ENCODE results near the gene KCNQ1. TPM values are rescaled to one million over a fixed set of nuclear protein-coding genes. Genes with fewer than 3 reads are reported as not detected.

Gene KCNQ1
- total and polyA plus RNA-seq, 2 of the 13 experiments (the other 11 are each of a cell fraction or from before 2014, with no cell fraction given), result 0.02 to 0.08 TPM

GRCh38 chr11:2775626-2776350 lies 331.0 kb downstream of the KCNQ1 start:
- no peaks in the 10 kb centered on the region for H3K79me2 ChIP-seq (ENCODE audit: insufficient read depth, low read length)
- intact Hi-C loops (cut with micrococcal nuclease; ENCODE audit: unreplicated experiment), result loop anchor here (5.0 kb wide), 1 partner anchor 43 kb away; no protein-coding TSS in a partner anchor
- H3K4me3 ChIP-seq (replicated peaks in 1 of 3; ENCODE audit: insufficient read depth in 1 of 3, low read depth in 2 of 3, low read length in 3 of 3), result no peak overlapping the region
- H3K4me1 ChIP-seq (ENCODE audit: insufficient read depth, low read length), result peaks cover 30% of the 10 kb centered on the region
- H3K9me3 ChIP-seq (ENCODE audit: low read length), result no peaks in the 10 kb centered on the region
- TF ChIP-seq PITX1 (CRISPR knock-in tag; IDR thresholded peaks at IDR 0.05), result no peak
- no peak for TF ChIP-seq ELF3 (CRISPR knock-in tag; IDR thresholded peaks at IDR 0.05)
- no peak for TF ChIP-seq ZNF407 (CRISPR knock-in tag; IDR thresholded peaks at IDR 0.05; ENCODE audit: not compliant biosample characterization)
- no peak for TF ChIP-seq SAP130 (CRISPR knock-in tag; IDR thresholded peaks at IDR 0.05; ENCODE audit: low read depth)
- no peak for TF ChIP-seq TMF1 (CRISPR knock-in tag; IDR thresholded peaks at IDR 0.05; ENCODE audit: low read depth)
- no peak for TF ChIP-seq ZNF709 (CRISPR knock-in tag; IDR thresholded peaks at IDR 0.05)
- TF ChIP-seq BCL3 (CRISPR knock-in tag; IDR thresholded peaks at IDR 0.05), result no peak
- TF ChIP-seq TOPORS (CRISPR knock-in tag; IDR thresholded peaks at IDR 0.05), result no peak
- no peak for TF ChIP-seq ZNF768 (CRISPR knock-in tag; IDR thresholded peaks at IDR 0.05)
- no peak for TF ChIP-seq ZNF703 (CRISPR knock-in tag; IDR thresholded peaks at IDR 0.05; ENCODE audit: borderline replicate concordance)
- TF ChIP-seq ZBTB3 (CRISPR knock-in tag; IDR thresholded peaks at IDR 0.05; ENCODE audit: borderline replicate concordance, low read depth), result no peak
- no peaks in the 10 kb centered on the region for H3K36me3 ChIP-seq (replicated peaks in 1 of 2; ENCODE audit: control insufficient read depth in 1 of 2, insufficient read depth in 2 of 2, low read length in 2 of 2)
- POLR2A ChIA-PET, result interaction anchor here (1.2 kb wide), 1 partner anchor 76 kb away, joined by 3 read pairs; the partner anchor contains the start of gene KCNQ1OT1
- H3K27ac ChIP-seq (ENCODE audit: extremely low read length, insufficient read depth, low read length), result no peak overlapping the region
- DNase-seq (ENCODE audit: low spot score) (no peak), ATAC-seq (no peak), FAIRE-seq (no peak)
- H3K4me2 ChIP-seq (ENCODE audit: low read depth, low read length), result no peak overlapping the region
- H3K9ac ChIP-seq (ENCODE audit: insufficient read depth, low read depth, low read length), result no peak overlapping the region
- H3K27me3 ChIP-seq (ENCODE audit: control insufficient read depth in 1 of 2, insufficient read depth in 2 of 2, low read length in 2 of 2), result peaks cover 13 to 98% of the 10 kb centered on the region in 2 experiments; a peak in 4 of 5 replicates
- in situ Hi-C loops (cut with HindIII; ENCODE audit: extremely low pct_ligation_motif_present, low pct_unique_long_range_greater_than_20kb), result no loop called here
- no TSS peak for BruUV-seq (replicated peaks)
- no peaks in the 10 kb centered on the region; the same call in 1 of the 2 replicates for H4K20me1 ChIP-seq (ENCODE audit: insufficient read depth, low read length)
- no CpG with 5 or more reads among the region's 29 CpGs for WGBS (ENCODE audit: low lambda C conversion rate)
- H2AFZ ChIP-seq (ENCODE audit: low read length), result no peak overlapping the region
- CTCF ChIA-PET (ENCODE audit: low intra/inter-chr PET ratio, low total read pairs), result no interaction called here

Measured in HepG2 (cell line).